Islet precursor cell (in vitro differentiated cells): ENCODE data around the gene VWF.

Experiments
- DNase-seq: peaks from one replicate; pipeline ENCODE4 v3.0.0-alpha.2; 2018

VWF gene

GRCh38 chr12:5945071-5946008 lies 179.1 kb downstream of the VWF start, which contains the start of gene ANO2:
TSS of gene ANO2 (minus strand) at chr12:5945259. CDS start at chr12:5945217, 42 bp downstream.
- peak; percentile 88 for DNase-seq

GRCh38 chr12:5944688-5945070 lies 179.8 kb downstream of the VWF start:
- DNase-seq: no peak

- DNase-seq: no peak
Observed at GRCh38 chr12:5944053-5944452, 180.4 kb downstream of the VWF start.

- no peak for DNase-seq
Observed at GRCh38 chr12:5941907-5942306, 182.6 kb downstream of the VWF start.

GRCh38 chr12:5927732-5928516 lies 196.5 kb downstream of the VWF start:
- DNase-seq: no peak

- no peak for DNase-seq
Observed at GRCh38 chr12:5925646-5926045, 198.8 kb downstream of the VWF start.

- DNase-seq: peak; percentile 29
Observed at GRCh38 chr12:5924342-5924741, 200.1 kb downstream of the VWF start.

GRCh38 chr12:5923751-5924150 lies 200.7 kb downstream of the VWF start:
- DNase-seq: peak; percentile 41

- DNase-seq: peak; percentile 50
Observed at GRCh38 chr12:5923043-5923605, 201.3 kb downstream of the VWF start.

- DNase-seq: peak; percentile 53
Observed at GRCh38 chr12:5921966-5922899, 202.2 kb downstream of the VWF start.

- DNase-seq: peak; percentile 45
Observed at GRCh38 chr12:5921027-5921909, 203.2 kb downstream of the VWF start.

GRCh38 chr12:5916785-5917290 lies 207.6 kb downstream of the VWF start:
- peak; percentile 53 for DNase-seq

GRCh38 chr12:5915511-5915910 lies 209.0 kb downstream of the VWF start:
- DNase-seq: peak; percentile 31

- peak; percentile 57 for DNase-seq
Observed at GRCh38 chr12:5914387-5915149, 209.9 kb downstream of the VWF start.

- DNase-seq: no peak
Observed at GRCh38 chr12:5913387-5913786, 211.1 kb downstream of the VWF start.

GRCh38 chr12:5912437-5913334 lies 211.8 kb downstream of the VWF start:
- peak; percentile 85 for DNase-seq

GRCh38 chr12:5912011-5912410 lies 212.5 kb downstream of the VWF start:
- peak; percentile 54 for DNase-seq

GRCh38 chr12:5910790-5911548 lies 213.5 kb downstream of the VWF start:
- DNase-seq: peak; percentile 36
